Muscle layer of duodenum (tissue), 2 donors: ENCODE results near the gene KRT86.

Source experiments
- H3K27ac ChIP-seq: one replicate; pipeline ENCODE4 v1.7.0; 2013; ENCODE audit warnings: mild to moderate bottlenecking, low read length
- H3K27me3 ChIP-seq: one replicate; pipeline ENCODE4 v1.7.0; 2013; ENCODE audit warnings: low read depth, mild to moderate bottlenecking, control low read depth, low read length
- H3K36me3 ChIP-seq, 2 donors: one replicate each; pipeline ENCODE4 v1.7.0; 2013; ENCODE audit warnings: low read length in 2 of 2, control low read depth in 1 of 2, mild to moderate bottlenecking in 1 of 2; ENCODE audit not compliant: insufficient read depth in 2 of 2, control insufficient read depth in 1 of 2
- H3K4me1 ChIP-seq, 2 donors: one replicate each; pipeline ENCODE4 v1.7.0; 2013; ENCODE audit warnings: low read length in 2 of 2, mild to moderate bottlenecking in 2 of 2, control low read depth in 1 of 2, moderate library complexity in 1 of 2; ENCODE audit not compliant: insufficient read depth in 2 of 2, control insufficient read depth in 1 of 2
- H3K4me3 ChIP-seq, 2 donors: one replicate each; pipeline ENCODE4 v1.7.0; 2013; ENCODE audit warnings: low read length in 2 of 2, low read depth in 1 of 2, mild to moderate bottlenecking in 1 of 2
- H3K9me3 ChIP-seq, 2 donors: one replicate each; pipeline ENCODE4 v1.7.0; 2013; ENCODE audit warnings: low read length in 2 of 2, control low read depth in 1 of 2, mild to moderate bottlenecking in 1 of 2; ENCODE audit not compliant: control insufficient read depth in 1 of 2
- donor health status: healthy.

KRT86 gene

DNA sequence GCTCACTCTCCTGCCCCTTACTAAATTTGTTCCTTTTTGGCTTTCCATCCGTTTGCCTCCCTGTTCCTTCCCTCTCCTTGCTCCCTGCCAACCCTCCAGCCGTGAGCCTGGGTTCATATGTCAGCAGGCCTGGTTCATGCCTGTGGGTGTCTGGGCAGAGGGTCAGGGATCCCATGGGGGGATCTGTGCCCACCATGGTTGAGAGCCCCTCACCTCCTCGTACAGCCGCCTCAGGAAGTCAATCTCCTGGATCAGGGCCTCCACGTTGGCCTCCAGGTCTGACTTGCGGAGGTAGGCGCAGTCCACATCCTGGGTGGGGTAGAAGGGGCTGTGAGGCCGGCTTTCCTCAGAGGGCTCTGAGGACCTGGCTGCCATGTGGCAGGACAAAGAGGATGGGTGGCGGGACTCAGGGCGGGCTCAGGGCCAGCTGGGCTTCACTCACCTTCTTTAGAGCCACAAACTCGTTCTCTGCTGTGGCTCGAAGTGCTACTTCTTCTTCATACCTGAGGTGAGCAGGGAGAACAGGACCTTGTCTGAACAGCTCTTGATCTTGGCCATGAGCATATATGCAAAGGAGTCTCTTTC, 43.1 kb downstream of the KRT86 start:
- Histone ChIP-seq H3K36me3 (no peaks in the 10 kb centered on the region), H3K9me3 (no peaks in the 10 kb centered on the region), H3K27ac (no peak overlapping the region), H3K4me1 (no peaks in the 10 kb centered on the region), H3K27me3 (peaks cover 12% of the 10 kb centered on the region), H3K4me3 (no peak overlapping the region)

DNA sequence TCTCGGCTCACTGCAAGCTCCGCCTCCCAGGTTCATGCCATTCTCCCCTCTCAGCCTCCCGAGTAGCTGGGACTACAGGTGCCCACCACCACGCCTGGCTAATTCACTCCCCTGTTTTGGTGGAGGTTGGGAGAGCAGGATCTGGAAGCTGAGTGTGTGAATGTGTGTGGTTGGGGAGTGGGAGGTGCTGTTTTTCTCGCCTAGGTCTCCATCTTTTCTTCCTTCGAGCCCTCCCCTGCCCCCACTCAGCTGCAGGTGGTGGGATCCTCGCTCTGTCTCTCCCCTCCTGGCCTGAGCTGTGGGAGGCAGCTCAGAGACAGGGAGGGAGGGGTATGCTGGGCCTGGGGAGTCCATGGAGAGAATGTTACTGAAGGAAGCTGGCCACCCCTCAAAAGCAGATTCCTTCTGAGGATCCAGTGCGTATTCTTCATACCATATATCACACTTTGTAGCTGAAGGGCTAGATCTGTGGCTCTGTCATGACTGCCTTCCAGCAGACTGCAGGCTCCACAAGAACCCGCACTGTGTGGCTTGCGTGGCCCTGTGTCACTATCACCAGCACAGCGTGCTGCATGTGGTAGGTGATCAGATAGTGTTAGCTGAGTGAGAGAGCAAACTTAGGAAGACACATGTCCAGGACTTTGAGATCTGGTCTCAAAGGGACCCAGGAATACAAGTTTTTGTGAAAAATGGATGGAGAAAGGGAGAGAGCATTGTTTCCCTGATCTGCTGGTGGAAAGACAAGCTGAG, 44.0 kb downstream of the KRT86 start:
- Histone ChIP-seq H3K36me3 (no peaks in the 10 kb centered on the region), H3K27ac (no peak overlapping the region), H3K9me3 (no peaks in the 10 kb centered on the region), H3K4me1 (no peaks in the 10 kb centered on the region), H3K4me3 (no peak overlapping the region), H3K27me3 (peaks cover 12% of the 10 kb centered on the region)

DNA sequence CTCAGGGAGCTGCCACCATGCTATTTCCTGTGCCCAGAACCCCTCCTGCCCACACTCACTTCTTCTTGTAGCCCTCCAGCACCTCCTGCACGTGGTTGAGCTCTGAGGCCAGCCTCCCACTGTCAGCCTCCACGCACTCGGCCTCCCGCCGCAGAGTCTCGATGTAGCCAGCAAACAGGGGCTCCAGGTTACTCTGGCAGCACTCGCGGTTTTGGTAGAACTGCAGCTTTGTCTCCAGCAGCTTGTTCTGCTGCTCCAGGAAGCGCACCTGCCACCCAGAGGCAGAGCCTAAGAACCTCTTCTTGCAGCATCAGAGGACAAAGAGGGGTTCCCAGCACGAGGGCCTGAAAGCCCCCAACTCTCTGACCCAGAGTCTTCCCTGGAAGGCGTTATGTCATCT, 44.7 kb downstream of the KRT86 start:
- H3K27ac ChIP-seq = no peak overlapping the region
- H3K9me3 ChIP-seq = no peaks in the 10 kb centered on the region
- H3K4me1 ChIP-seq = no peaks in the 10 kb centered on the region
- no peak overlapping the region for H3K4me3 ChIP-seq
- H3K36me3 ChIP-seq = no peaks in the 10 kb centered on the region
- H3K27me3 ChIP-seq = peaks cover 12% of the 10 kb centered on the region

DNA sequence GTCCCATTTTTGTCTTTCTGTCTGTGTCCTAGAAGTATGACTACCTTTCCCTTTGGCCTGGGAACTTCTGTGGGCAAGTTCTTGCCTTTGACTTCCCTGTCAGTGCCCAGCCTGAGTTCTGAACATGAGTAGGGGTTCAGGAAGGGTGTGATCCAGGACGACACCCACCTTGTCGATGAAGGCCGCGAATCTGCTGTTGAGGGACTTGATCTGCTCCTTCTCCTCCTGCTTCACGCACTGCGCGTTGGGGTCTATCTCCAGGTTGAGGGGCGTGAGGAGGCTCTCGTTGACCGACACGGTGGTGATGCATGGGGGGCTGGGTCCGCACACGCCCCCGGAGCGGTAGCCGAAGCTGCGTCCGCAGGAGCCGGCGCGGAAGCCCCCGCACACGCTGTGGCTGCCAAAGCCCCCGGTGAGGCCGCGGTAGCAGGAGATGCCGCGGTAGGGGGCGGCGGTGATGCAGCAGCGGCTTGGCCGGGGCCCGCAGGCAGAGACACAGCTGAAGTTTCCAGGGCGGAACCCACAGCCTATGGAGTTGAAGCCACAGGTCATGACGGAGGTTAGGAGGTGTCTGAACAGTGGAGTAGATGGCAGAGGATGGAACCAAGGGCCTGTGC, 46.4 kb downstream of the KRT86 start, which contains the start of gene KRT83:
TSS of gene KRT83 (minus strand) at position 615 of the 617 bp plus-strand sequence. CDS start at position 552, 63 bp downstream.
- no peaks in the 10 kb centered on the region for H3K9me3 ChIP-seq
- no peaks in the 10 kb centered on the region for H3K4me1 ChIP-seq
- no peaks in the 10 kb centered on the region for H3K36me3 ChIP-seq
- H3K27ac ChIP-seq = no peak within 1 kb of the TSS
- H3K4me3 ChIP-seq = no peak within 1 kb of the TSS
- peaks cover 12% of the 10 kb centered on the region for H3K27me3 ChIP-seq

DNA sequence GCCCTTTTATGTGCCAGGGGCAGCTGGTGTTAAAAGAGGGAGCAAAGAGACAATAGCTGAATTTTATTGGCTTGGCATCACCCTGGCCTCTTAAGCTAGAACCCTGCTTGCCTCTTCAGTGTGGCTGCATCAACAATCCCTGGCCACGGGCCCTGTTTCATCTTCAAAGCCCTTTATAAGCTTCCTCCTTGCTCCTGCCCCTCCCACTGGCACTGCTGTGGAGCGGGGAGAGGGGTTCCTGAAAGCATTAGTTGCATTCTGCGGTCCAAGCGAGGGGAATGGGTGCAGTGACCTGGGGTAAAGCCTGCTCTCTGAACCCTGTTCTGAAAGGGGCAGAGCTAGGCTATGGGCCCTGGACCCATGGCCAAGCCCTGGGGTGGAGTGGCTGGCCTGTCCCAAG, 47.0 kb downstream of the KRT86 start:
- H3K27me3 ChIP-seq = peaks cover 12% of the 10 kb centered on the region

DNA sequence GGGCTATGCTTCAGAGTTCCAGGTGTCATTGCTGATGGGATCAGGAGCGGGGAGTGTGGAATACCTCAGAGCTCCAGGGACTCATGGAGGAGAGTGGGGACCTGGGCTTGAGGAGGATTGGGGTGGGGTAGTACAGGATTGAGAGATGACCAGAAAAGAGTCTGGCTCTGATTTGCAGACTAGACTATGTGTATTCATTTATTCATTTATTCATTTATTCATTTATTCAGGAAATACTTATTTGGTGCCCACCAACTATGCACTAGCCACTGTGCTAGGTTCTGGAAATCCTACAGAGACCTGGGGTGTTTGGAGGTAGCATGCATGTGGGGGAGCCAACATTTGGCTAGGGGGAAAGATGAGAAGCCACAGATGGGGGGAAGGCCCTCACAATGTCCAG, 47.6 kb downstream of the KRT86 start:
- no peaks in the 10 kb centered on the region for H3K4me1 ChIP-seq
- H3K36me3 ChIP-seq = no peaks in the 10 kb centered on the region
- H3K27me3 ChIP-seq = peaks cover 12% of the 10 kb centered on the region
- no peak overlapping the region for H3K27ac ChIP-seq
- no peak overlapping the region for H3K4me3 ChIP-seq
- H3K9me3 ChIP-seq = no peaks in the 10 kb centered on the region

More for the DNA sequence above, 47.0 kb downstream of the KRT86 start:
- no peak overlapping the region for H3K27ac ChIP-seq
- no peaks in the 10 kb centered on the region for H3K36me3 ChIP-seq
- no peaks in the 10 kb centered on the region for H3K4me1 ChIP-seq
- H3K4me3 ChIP-seq = no peak overlapping the region
- H3K9me3 ChIP-seq = no peaks in the 10 kb centered on the region

DNA sequence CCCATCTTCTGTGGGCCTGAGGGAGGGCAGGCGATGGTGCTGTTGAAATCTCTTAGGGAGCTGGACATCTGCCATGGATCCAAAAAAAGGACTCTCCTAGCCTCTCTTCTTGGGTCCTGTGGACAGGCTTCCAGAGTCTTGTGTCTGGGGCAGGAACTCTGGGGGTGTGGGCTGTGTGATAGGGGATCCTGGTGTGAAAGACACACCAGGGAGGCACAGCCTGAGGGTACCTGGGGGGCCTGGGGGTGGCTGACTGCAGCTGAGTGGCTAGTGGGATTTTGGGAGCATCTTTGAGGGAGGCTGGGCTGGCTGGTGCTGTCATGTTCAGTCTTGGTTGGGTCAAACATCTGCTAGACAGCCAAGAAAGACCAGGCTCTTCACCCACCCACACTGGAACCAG, 48.6 kb downstream of the KRT86 start:
- Histone ChIP-seq H3K9me3 (no peaks in the 10 kb centered on the region), H3K27ac (no peak overlapping the region), H3K4me3 (no peak overlapping the region), H3K36me3 (no peaks in the 10 kb centered on the region), H3K27me3 (peaks cover 12% of the 10 kb centered on the region), H3K4me1 (no peaks in the 10 kb centered on the region)

DNA sequence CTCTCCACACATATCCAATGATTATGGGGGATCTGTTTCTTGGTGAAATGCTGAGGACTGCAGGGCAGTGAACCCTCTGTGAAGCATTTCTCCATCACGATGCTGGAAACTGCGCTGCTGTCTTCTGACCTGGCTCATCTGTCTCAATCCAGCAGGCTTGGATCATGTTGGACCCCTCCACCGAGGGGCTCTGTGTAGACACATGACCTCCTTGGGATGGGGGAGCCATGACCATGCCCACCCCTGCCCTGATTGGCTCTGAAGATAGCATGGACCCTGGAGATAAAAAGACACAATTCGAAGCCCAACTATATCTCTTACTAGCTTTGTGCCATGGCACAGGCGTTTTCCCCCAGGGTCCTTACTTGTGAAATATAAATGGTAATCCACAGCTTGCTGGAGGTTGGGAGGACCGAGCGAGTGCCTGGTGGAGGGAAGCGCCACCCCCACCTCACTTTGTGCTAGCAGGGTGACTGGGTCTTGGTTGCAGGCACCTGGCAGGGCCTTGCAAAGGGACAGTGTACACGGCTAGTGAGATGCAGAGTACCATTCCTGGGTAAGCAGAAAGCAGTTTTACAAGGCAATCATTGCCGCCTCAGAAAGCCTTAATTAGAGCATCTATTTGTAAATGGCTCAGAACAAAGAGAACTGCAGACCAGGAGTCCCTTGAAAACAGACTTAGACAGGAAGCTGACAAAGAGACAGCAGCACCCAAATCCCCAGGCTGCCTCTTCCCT, 49.1 kb downstream of the KRT86 start:
- Histone ChIP-seq H3K27me3 (peaks cover 11% of the 10 kb centered on the region), H3K36me3 (no peaks in the 10 kb centered on the region), H3K9me3 (no peaks in the 10 kb centered on the region), H3K4me1 (no peaks in the 10 kb centered on the region), H3K4me3 (no peak overlapping the region), H3K27ac (no peak overlapping the region)

DNA sequence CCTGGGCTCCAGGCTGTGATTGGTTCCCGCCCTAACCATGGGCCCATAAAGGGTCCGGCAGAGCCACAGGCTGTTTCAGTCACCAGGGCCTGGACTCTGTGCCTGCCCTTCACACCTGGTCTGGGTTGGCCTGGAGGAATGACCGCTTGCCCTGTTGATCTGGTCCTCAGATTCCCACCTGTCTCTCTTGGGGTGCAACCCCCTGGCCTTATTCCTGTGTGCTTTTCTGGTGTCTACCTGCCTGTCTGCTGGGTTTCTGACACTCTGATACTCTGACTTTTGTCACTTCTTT, 49.7 kb downstream of the KRT86 start:
- no peaks in the 10 kb centered on the region for H3K36me3 ChIP-seq
- no peak overlapping the region for H3K4me3 ChIP-seq
- H3K27ac ChIP-seq = no peak overlapping the region
- peaks cover 8% of the 10 kb centered on the region for H3K27me3 ChIP-seq
- H3K4me1 ChIP-seq = no peaks in the 10 kb centered on the region
- no peaks in the 10 kb centered on the region for H3K9me3 ChIP-seq

DNA sequence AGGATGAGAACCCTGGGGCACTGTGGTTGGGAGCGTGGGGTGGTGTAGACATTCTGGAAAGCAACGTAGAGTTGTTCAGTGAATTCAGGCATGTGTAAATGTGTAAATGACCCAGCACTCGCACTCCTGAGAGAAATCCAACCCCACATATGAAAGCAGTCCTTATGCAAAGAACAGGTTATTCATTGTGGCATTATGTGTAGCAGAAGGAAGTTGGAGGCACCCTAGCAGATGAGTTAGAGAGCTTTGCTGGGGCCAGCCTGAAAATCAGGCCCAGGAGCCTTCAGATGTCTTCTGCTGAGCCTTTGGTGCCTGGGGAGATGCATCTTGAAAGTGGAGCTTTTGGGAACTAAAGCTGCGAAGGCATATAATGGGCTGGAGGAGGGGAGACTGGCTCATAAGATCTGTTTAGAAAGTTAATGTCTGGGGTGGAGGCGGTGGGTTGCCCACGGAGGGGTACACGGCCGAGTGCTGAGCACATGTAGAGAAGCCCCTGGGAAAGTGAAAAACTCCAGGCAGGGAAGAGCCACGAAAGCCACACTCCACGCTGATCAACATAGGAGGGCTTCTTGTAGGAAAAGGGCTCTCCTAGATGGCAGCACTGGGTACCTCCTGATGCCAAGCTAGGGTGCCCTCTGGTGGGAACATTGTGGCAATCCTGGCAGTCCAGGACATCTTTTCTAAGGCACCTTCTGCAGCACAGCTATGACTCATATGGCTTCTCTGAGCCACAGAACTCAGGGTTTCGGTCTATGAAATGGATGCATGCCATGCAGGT, 52.8 kb downstream of the KRT86 start:
- H3K36me3 ChIP-seq = no peaks in the 10 kb centered on the region
- H3K4me1 ChIP-seq = no peaks in the 10 kb centered on the region
- H3K9me3 ChIP-seq = no peaks in the 10 kb centered on the region
- no peak overlapping the region for H3K4me3 ChIP-seq
- H3K27ac ChIP-seq = no peak overlapping the region
- H3K27me3 ChIP-seq = no peaks in the 10 kb centered on the region
